Embryonic facial prominence (tissue), 1 donor: ENCODE measurements around the gene OSER1.
"Not testable (repeated sequence)": the region's sequence is repeated elsewhere in the genome, so short reads cannot be mapped to it uniquely, and the experiment has no call there.

ENCODE experiments used
- DNase-seq: peaks from one replicate; pipeline ENCODE4 v3.0.0-alpha.2; 2016; ENCODE audit errors: extremely low spot score

Gene OSER1

DNA sequence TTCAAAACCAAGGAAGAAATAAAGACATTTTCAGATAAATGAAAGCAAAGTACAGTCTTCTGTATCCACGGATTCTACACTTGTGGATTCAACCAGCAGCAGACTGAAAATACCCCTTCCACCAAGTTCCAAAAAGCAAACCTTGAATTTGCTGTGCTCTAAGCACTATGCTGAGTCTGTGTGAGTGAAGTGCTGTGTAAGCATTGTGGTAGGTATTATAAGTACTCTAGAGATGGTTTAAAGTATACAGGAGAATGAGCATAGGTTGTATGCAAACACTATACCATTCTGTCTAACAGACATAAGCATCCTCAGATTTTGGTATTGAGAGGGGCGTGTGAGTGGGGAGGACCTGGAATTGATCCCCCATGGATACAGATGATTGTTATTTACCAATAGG, 9.6 kb downstream of the OSER1 start:
- no peak for DNase-seq

DNA sequence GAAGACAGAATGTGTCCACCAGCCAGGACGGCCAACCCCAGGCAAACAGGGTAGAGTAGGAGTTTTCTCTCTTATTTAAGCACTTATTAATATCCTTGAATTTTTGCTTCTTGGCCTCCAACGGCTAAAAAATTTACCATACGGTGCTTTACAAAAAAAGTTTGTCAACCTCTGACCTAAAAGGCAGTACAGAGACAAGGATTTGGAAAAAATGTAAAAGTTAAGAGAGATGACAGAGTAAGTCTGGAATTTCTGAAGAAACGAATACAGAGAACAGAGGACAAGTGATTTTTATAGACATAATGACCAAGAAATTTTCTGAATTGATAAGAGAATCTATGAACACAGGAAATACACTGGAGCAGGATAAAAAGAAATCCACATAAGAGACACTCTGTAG, 10.2 kb downstream of the OSER1 start:
- DNase-seq = no peak

GRCh38 chr20:44199877-44200276, 10.7 kb downstream of the OSER1 start:
- DNase-seq = no peak

GRCh38 chr20:44198872-44199271, 11.7 kb downstream of the OSER1 start:
- no peak for DNase-seq

DNA sequence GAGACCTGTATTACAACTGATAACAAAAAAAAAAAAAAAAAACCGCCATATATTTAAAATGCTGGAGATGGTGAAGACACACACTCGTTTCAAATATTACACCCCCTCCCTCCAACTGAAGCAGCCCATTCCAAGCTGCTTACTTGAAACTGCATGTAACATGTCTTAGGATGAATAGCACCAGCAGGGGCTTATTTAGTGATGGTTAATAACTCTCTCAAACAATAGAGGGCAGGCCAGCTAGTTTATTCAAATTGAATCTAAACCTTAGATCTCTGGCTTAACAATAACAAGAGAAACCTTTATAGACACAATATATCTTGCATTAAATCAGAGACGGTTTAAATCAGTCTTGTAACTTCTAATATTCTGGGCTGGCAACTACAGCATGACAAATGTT, 14.3 kb downstream of the OSER1 start:
- DNase-seq = no peak

DNA sequence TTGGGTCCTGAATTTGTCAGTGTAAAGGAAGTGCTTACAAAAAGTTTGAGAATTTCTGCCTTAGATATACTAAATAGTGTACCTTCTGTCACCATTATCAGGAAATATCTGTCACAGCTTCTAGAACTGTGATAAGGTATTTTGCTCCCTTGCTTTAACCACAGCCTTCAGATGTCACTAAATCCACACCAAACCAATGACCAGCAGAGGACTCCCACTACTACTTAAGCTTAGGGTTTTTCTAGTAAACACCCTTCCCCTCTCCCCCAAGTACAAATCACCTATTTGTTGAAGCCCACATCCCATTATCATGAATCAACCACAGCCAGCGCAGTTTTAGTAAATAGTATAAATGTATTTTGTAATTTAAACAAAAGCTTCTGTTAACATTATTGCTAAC, 15.0 kb downstream of the OSER1 start:
- no peak for DNase-seq

- DNase-seq = no peak
Observed at GRCh38 chr20:44193801-44194200, 16.8 kb downstream of the OSER1 start.

DNA sequence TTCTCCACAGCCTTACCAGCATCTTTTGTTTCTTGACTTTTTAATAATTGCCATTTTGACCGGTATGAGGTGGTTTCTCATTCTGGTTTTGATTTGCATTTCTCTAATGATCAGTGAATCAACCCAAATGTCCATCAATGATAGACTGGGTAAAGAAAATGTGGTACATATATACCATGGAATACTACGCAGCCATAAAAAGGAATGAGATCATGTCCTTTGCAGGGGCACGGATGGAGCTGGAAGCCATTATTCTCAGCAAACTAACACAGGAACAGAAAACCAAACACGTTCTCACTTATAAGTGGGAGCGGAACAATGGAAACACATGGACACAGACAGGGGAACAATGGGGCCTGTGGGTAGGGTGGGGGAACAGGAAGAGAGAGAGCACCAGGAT, 18.9 kb downstream of the OSER1 start:
- not testable (repeated sequence) for DNase-seq

DNA sequence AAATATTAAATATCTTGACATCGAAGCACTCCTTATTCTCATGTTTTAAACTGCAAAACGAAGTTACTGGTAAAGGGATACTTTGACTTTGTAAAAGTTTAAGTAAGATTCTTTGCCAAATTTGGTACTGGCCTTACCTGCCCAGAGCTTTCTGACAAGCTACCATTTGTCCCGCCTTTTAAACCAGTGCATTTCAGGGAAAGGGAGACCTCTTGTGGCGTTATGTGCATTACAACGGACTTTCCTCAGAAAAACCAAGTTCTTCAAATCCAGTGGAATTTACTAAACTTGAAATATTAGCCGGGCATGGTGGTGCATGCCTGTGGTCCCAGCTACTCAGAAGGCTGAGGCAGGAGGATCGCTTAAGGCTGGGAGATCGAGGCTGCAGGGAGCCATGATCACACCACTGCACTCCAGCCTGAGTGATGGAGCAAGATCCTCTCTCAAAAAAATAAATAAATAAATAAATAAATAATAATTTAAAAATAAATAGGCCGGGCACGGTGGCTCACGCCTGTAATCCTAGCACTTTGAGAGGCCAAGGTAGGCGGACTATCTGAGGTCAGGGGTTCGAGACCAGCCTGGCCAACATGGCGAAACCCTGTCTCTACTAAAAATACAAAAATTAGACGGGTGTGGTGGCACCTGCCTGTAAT, 20.2 kb downstream of the OSER1 start:
- DNase-seq = peak; percentile 66

DNA sequence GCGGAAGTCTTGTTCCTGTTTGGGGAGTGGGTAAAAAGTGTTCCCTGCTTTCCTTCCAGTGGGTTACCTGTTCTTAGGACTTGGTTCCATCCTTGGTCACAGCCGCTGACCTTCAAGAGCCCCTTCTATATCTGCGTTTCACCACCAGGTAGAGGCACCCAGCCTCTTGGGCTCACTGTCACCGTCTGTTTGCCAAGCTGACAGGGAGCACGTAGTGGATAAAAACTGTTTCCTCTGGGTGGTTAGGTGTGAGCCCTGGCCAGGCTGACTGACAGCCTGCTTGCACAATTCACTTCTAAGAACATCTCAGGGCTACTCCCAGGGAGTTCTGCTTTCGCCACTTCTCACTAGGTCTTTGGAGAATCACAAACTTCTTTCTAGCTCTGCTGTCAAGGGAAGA, 21.8 kb downstream of the OSER1 start:
- DNase-seq = no peak

DNA sequence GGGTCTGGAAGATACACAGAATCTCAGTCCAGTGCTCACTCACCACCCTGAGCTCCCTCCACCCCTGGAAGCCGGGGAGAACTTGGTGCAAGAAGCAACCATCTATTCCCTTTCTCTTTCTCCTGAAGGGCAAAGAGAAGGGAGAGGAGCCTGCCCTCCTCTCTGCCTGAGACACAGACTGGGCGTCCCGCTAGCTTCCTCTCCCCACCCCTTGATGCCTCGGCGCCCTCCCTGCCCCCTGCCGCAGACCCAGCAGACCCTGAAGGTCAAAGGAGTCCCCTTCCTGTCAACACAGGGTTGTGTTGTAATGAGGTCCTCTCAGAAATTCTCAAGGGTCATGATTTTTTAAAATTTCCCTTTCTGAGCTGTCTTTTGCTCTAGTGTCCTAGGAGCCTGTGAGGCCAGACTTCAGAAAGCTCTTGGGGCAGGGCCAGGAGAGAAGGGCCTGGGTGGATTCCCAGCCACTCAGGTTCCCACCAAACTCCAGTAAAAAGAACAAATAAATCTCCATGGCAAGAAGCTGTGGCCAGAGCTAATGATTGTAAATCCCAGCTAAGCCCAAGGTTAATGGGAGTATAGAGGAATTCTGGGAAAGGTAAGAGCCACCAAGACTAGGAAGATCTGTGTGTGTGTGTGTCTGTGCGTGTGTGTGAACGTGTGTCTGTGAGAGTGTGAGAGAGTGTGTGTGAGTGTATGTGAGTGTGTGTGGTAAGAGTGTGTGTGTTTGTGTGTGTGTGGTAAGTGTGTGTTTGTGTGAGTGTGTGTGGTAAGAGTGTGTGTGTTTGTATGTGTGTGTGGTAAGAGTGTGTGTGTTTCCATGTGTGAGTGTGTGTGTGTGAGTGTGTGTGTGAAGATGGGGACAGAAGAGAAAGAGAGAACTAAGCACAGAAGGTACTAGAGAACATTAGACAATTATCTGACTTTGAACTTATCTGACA, 22.5 kb downstream of the OSER1 start:
- DNase-seq = no peak

DNA sequence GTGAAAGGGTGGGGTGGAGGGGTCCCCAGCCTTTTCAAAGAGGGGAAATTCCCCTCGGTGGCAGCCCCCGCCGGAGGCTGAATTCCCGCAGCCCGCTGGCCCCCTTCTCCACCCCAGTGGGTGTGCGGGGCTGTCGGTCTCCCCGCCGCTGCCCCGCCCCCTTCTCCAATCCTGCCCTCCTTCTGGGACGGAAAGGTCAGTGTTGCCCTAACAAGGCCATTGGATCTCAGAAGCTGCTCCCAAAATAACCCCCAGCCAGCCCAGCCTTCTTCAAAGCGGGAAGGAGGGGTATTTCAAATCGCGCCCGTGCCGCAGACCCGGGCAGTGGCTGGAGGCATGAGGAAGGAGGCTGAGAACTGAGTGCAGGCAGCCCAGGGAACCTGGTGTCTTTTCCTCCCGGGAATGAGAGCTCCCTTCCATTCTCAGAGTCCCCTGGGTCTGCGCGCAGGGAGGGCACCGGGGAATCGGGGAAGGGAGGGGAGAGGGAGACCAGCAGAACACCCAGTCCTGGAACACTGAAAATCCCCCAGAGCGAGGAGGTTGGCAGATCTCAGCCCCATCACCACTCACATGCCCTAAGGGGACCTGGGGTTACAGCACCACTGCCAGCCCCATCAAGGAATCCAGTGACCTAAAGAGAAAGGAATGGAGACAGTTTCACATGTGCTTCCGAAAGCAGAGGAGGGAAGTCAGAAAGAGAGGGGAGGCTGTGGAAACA, 23.4 kb downstream of the OSER1 start, which contains the start of gene JPH2:
TSS of gene JPH2 (minus strand) at position 135 of the 718 bp plus-strand sequence. CDS start 483 bp downstream, outside the sequence.
- DNase-seq = peak; percentile 43

- no peak for DNase-seq
Observed at GRCh38 chr20:44186674-44187053, 23.9 kb downstream of the OSER1 start.

DNA sequence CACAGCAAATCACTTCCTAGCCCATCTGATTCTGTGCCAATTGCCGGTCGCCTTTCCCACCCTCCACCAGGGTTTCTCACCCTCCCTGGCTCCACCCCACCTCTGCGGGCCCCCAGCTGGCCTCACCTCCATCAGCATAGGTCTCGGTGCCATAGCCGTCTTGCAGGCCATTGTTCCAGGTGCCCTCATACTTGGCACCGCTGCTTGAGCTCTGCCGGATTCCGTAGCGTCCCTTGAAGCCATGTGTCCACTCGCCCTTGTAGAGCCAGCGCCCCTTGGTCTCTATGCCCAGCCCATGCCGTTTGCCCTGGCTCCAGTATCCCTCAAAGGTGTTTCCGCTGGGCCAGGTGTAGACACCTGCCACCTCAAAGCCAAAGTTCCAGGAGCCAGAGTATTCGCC, 24.4 kb downstream of the OSER1 start:
- no peak for DNase-seq

DNA sequence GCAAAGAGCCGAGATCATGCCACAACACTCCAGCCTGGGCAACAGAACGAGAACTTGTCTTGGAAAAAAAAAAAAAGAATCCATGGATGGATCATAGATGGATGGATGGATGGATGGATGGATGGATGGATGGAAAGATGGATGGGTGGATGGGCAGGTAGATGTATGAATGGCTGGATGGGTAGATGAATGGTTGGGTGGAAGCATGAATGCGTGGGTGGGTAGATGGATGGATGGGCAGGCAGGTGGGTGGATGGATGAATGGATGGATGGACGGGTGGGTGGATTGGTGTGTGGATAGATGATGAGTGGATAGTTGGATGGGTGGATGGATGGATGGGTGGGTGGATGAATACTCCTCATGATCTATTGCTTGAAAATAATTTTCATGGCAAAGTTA, 25.0 kb downstream of the OSER1 start:
- DNase-seq = no peak

- DNase-seq = no peak
Observed at GRCh38 chr20:44183282-44183681, 27.3 kb downstream of the OSER1 start.

GRCh38 chr20:44182863-44183262, 27.7 kb downstream of the OSER1 start:
- DNase-seq = no peak

GRCh38 chr20:44182135-44182765, 28.3 kb downstream of the OSER1 start:
- DNase-seq = no peak

DNA sequence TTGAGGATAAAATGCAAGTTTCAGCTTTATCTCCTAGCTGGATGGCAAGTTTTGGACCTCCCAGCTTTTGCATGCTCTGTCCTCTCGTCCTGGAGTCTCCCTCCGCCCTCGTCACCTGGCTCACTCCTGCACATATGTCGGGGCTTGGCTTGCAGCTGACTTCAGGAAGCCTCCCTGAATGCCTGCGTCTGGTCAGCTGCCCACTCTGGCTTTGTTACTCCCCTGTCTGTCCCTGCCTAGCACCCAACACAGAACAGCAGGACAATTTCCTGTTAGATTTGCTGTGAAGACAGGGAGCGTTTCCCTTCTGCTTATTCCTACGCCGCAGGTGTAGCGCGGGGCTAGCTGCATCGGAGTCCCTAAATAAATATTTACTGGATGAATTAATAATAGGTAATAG, 29.0 kb downstream of the OSER1 start:
- DNase-seq = no peak

- no peak for DNase-seq
Observed at GRCh38 chr20:44180814-44181213, 29.8 kb downstream of the OSER1 start.

GRCh38 chr20:44176833-44177534, 33.6 kb downstream of the OSER1 start:
- no peak for DNase-seq
